Activated CD4-positive, alpha-beta T cell treated with anti-CD3 and anti-CD28 coated beads, Interleukin-10, Interleukin-2, amounts not matched to agents 100 ng/mL and 50 ng/mL, durations not matched to agents 16 hours and 8 hours (primary cell): Measurements from ENCODE around the gene ARHGAP24.

ENCODE experiments used
- DNase-seq: peaks from one replicate; pipeline ENCODE4 v3.0.0-alpha.2; 2020

Gene ARHGAP24

GRCh38 chr4:85591406-85592098 is 116.6 kb downstream of the ARHGAP24 start:
- DNase-seq = no peak

- DNase-seq = no peak
Observed at GRCh38 chr4:85595098-85595775, 120.3 kb downstream of the ARHGAP24 start.

- no peak for DNase-seq
Observed at GRCh38 chr4:85595796-85596559, 121.0 kb downstream of the ARHGAP24 start.

DNA sequence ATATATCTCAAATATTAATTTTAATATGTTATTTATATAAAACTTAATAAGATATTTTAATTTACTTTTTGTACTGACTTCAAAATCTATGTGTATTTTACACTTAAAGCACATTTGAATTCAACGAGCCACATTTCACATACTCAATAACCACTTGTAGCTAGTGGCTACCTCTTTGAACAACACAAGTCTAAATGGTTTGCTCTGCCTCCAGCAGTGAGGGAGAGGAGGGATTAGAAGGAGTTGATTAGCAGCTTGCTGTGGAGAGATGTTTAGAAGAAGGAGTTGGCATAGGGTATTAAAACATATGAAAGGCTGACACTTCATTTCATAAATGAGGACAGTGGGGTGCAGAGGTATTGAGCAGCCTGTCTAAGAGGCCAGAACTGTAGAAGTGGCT is 124.0 kb downstream of the ARHGAP24 start:
- no peak for DNase-seq

- no peak for DNase-seq
Observed at GRCh38 chr4:85600501-85600900, 125.6 kb downstream of the ARHGAP24 start.

GRCh38 chr4:85603437-85604336 is 128.7 kb downstream of the ARHGAP24 start:
- no peak for DNase-seq

DNA sequence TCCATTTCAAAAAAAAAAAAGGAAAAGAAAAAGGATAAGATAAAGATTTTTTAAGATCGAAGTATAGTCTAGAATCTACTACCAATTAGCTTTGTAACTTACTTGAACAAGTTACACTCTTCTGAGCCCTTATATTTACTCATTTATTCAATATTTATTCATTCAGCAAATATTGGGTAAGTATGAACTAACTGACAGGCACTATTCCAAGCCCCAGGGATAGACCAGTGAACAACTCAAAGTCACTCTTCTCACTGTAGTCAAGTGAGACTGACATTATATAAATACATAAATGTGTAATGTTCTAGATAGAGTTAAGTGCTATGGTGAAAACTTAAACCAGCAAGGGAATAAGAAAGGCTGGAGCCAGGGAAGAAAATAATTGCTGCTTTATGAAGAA is 131.6 kb downstream of the ARHGAP24 start:
- DNase-seq = no peak

- no peak for DNase-seq
Observed at GRCh38 chr4:85607624-85608023, 132.7 kb downstream of the ARHGAP24 start.

DNA sequence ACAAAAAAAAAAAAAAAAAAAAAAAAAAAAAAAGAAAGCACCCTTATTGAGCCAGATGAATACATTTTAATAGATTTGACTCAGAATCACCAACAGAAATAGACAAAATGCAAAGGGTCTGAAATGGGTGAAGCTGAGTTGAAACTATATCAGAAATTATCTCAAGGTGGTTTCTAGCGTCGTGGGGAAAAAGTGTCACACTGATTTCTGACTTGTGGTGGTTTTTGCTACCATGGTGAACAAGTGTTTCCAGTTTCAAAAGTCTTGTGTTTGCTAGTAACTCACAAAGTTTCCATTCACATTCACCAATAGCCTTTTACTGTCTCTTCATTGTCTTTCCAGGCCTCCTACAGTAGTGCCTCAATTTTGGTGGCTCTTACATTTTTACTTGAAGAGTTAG is 135.5 kb downstream of the ARHGAP24 start:
- DNase-seq = peak; percentile 4

DNA sequence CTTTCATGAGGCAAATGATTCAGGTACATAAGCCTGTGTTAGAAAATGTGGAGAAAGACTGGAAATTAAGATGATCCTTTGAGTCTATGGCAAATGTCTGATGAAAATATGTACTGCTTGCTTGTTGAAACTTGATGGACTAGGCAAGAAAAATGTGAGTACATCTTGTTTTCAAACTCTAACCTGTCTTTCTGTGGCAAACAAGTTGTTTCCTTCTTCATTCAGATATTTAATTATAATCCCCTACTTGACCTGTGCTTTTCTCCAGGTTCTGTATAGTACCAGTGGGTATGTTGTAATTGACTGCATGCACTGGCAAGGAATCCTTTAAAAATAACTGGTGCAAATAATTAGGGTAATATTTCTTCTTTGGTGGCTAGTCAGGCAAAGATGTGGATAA is 136.7 kb downstream of the ARHGAP24 start:
- no peak for DNase-seq

GRCh38 chr4:85613901-85614300 is 139.0 kb downstream of the ARHGAP24 start:
- DNase-seq = no peak

- no peak for DNase-seq
Observed at GRCh38 chr4:85615952-85616351, 141.0 kb downstream of the ARHGAP24 start.

DNA sequence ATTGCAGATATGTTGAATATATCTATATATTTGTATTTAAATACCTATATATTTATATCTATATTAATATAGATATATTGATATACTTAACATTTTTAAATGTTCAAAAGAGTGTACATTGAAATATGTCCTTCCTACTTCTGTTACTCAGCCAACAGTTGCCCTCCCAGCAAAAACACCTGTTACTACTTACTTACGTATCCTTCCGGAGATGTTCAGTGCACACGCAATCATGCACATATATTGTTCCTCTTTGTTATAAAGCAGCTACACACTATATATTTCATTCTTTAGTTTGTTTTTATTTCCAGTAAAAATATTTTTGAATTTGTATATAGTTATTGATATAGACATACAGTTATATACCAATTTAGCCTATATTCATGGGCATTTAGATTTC is 142.3 kb downstream of the ARHGAP24 start:
- no peak for DNase-seq

DNA sequence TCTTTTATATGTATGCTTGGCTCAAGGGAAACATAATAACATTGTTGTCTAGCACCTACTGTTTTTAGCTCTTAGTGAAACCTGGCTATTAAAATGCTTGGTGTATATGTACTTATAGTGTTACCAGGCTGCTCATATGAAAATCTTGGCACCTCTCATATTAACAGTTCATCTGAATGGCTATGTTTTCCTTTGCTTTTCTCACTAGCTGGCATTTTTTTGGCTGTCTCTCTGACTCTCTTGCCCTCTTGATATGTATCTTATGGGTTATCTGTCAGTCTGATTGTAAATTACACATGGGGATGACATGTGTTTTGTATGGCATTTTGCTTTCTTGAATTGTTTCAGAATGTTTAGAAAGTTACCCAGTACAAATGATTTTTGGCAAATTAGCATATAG is 158.0 kb downstream of the ARHGAP24 start:
- no peak for DNase-seq

DNA sequence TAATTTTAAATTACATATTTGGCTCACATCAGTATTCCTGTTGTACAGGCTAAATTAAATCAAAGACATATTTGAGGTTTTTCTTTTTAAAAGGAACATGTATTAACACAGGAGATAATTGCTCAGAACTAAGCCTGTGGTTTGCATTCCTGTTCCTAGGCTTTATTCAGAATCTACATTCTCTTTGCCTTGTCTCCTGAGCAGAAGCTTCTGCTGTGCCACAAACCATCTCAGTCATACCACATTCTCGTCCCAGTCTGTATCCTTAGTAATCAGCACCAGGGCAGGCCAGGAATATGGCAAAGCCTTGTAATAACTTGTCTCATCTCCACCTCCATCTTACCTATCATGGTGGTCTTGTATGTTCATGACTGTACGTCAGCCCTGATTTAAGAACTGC is 162.8 kb downstream of the ARHGAP24 start:
- no peak for DNase-seq

GRCh38 chr4:85639946-85640345 is 165.0 kb downstream of the ARHGAP24 start:
- no peak for DNase-seq

- DNase-seq = no peak
Observed at GRCh38 chr4:85642356-85643100, 167.6 kb downstream of the ARHGAP24 start.

- DNase-seq = no peak
Observed at GRCh38 chr4:85644061-85644460, 169.1 kb downstream of the ARHGAP24 start.

GRCh38 chr4:85650908-85651307 is 176.0 kb downstream of the ARHGAP24 start:
- no peak for DNase-seq

GRCh38 chr4:85656759-85657505 is 182.0 kb downstream of the ARHGAP24 start:
- DNase-seq = no peak

DNA sequence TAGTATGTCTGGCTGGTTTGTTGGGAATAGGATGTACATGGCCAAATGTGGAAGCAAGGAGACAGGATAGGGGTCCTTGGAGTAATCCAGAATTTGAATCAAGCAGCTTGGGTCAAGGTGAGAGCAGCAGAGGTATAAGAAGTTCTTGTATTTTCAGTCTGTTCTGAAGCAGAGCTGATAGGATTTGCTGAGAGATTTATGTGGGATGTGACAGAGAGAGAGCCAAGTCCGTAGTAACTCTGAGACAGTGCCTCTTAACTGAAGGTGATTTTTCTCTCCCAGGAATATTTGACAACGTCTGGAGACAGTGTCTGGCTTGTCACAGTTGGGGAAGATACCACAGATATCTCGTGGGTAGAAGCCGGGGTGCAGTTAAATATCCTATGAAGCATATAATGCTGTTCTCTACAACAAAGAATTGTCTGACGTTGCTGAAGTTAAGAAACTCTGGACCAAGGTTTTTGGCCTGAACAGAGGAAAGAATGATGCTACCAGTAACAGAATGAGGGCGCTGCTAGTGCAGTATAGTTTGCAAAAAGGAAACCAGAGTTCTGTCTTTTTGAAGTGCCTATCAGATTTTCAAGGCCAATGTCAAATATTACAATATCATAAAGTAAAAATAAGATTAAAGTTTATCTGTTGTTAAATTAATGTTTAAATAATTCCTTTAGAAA is 184.0 kb downstream of the ARHGAP24 start:
- no peak for DNase-seq
